GM19324 (cell line): ENCODE results near the gene RFC1.

ENCODE experiments used
- ATAC-seq: cut with Tn5 transposase; IDR thresholded peaks from one replicate; pipeline ENCODE4 v1.9.1; 2021; ENCODE audit warnings: mild to moderate bottlenecking, moderate library complexity; ENCODE audit not compliant: unreplicated experiment, low FRiP score

Gene RFC1

DNA sequence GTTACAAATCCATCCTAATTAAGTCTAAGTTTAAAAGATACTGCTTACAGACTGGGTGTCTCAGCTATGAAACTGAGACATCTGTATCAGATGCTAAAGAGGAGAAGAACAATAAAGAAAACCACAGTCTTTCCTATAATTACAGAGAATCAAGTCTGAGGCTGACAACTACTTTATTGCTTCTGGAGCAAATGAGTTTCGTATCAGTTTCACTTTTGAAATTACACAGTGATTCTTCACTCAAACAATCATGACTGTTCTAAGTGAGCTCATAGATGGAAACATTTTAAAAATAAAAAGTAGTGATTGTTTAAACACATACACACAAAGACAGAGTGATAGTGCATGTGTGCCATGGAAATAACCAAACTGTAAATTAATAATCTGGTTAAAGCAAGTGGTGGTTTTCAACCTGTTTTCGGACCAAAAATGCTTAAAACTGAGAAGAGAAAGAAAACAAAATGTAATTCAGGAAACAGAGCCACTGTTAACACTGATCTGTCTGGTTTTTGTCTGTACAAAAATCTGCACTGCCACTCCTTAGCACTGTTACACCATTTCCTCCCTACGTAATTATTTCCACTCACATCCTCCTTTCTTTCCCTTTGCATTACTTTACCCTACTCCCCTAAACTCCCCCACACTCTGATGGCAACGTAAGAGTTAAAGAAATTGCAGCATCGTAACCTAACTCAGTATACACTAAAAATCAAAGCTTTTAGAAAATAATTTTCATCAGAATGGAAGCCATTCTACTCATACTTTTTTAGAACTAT, 12.5 kb downstream of the RFC1 start:
- peak; percentile 77 for ATAC-seq

DNA sequence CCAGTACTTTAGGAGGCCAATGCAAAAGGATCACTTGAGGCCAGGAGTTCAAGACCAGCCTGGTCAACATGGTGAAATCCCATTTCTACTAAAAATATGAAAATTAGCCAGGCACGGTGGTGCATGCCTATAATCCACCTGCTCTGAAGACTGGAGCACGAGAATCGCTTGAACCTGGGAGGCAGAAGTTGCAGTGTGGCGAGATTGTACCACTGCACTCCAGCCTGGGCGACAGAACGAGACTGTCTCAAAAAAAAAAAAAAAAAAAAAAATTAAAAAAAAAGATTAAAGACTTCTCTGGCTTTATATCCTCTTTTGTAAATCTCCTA, 13.0 kb downstream of the RFC1 start:
- ATAC-seq: peak; percentile 9

- no peak for ATAC-seq
Measured at GRCh38 chr4:39349326-39349725, 16.8 kb downstream of the RFC1 start.

DNA sequence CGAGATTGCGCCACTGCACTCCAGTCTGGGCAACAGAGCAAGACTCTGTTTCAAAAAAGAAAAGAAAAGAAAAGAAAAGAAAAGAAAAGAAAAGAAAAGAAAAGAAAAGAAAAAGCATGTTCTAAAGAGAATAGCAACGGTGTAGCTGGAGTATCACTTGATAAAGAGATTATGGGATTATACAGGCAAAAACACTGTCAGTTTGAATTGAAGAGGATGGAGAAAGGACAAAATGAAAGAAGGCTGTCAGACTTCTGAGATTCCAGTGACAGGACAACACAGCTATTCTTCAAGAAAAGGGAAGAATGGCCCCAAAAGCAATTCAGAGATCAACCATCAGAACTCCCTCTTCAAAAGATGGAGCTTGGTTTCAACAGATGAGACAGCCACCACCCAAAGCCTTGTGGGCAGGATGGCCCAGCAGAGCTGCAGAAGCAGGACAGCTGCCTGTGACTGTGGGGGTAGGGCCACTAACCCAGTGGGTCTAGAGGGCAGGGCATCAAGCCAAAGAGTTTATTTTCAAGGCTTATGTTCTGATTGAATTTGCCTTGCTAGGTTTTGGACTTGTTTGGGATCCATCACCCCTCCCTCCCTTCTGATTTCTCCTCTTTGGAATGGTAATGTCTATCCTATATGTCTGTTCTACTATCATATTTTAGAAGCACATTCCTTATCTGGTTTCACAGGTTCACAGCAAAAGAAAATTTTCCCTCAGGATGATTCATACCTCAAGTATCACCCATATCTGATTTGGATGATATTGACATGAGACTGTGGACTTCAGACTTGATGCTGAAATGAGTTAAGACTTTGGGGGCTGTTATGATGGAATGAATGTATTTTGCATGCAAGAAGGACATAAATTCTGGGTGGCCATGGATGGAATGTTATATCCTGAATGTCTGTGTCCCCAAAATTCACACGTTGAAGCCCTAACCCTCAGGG, 17.5 kb downstream of the RFC1 start:
- no peak for ATAC-seq

DNA sequence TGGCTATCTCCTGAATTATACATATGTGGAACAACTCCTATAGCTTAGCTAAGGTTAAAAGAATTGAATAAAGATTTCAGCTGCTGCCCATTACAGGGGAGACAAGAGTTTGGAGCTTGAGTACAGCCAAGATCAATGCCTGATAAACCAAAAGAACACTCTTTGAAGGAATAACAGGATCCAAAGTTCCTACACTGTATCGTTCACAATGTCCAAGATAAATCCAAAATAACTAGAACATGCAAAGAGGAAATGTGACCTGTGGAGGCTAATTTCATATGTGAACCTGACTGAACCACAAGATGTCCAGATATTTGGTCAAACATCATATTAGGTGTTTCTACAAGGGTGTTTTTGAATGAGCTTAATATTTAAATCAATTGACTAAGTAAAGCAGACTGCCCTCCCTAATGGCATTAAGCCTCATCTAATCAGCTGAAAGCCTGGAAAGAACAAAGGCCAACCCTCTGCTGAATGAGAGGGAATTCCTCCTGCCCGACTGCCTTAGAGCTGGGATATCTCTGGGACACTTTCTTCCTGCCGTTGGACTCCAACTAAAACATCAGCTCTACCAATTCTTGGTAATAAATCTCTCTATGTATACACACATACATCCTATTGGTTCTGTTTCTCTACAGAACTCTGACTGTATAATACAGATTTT, 19.2 kb downstream of the RFC1 start:
- ATAC-seq: no peak

- ATAC-seq: no peak
Measured at GRCh38 chr4:39342731-39343130, 23.4 kb downstream of the RFC1 start.

GRCh38 chr4:39341075-39341725, 25.0 kb downstream of the RFC1 start:
- ATAC-seq: no peak

GRCh38 chr4:39339968-39340367, 26.2 kb downstream of the RFC1 start:
- ATAC-seq: no peak

GRCh38 chr4:39337841-39338240, 28.3 kb downstream of the RFC1 start:
- no peak for ATAC-seq

DNA sequence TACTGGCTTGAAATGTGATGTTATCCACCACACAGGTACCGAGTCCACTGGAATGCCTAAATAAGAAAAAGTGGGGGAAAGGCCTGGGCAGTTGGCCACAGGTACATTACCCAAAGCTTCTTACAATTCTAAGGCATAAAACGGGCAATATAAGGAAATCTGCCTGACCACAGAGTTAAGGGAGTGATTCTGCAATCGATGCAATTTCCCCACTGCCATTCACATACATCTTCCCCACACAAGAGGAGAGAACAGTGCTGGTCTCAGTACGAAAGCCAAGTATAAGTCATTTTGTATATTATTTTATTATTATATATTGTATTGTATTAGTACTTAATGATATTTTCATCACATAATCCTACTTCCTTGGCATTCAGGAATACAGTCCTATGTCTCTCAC, 30.6 kb downstream of the RFC1 start:
- no peak for ATAC-seq

GRCh38 chr4:39331191-39331590, 35.0 kb downstream of the RFC1 start:
- no peak for ATAC-seq

- ATAC-seq: no peak
Measured at GRCh38 chr4:39330353-39330752, 35.8 kb downstream of the RFC1 start.

DNA sequence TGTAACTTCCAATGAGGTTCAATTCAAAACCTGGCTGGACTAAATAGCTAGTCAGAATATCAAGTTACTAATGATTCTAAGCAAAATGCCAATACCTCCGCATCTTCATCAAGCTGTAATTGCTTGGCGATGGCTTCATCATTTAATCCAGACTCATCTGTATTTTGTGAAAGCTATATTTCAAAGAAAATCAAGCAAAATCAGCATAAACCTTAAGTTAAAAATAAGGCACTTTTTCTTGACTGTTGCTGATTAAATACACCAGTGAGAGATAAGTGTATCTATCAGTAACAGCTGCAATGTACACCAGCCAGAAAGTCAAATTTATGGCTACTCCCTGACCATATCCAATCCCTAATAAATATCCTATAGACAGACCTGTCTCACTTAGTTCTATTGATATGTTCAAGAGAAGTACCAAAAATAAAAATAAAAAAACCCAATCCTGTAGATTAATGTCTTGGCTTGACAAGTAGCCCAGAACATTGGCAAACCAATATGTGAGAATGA, 39.6 kb downstream of the RFC1 start:
- no peak for ATAC-seq

DNA sequence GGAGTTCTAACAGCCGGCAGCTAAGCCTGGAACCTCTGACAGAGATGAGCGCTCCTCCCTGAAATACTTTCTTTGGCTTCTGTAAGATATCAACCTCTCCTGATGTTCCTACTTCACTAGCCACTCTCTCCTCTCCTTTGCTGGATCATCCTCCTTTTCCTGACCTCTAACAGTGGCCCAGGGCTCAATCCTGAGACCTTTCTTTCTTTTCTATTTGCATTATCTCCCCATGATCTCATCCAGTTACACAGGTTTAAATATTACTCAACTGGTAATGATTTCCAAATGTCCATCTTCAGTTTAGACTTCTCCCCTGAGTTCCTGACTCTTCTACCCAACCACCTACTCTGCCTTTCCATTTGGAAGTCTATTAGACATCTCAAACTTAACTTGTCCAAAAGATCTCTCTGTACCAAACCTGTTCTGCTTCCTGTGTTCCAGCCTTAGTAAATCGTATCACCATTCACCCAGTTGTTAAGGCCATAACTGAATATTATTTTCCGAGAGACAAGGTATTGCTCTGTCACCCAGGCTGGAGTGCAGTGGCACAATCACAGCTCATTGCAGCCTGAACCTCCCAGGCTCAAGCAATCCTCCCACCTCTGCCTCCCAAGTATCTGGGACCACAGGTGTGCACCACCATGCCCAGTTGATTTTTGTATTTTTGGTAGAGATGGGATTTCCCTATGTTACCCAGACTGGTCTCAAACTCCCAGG, 41.1 kb downstream of the RFC1 start:
- ATAC-seq: no peak

GRCh38 chr4:39324446-39324845, 41.7 kb downstream of the RFC1 start:
- no peak for ATAC-seq

GRCh38 chr4:39323821-39324220, 42.3 kb downstream of the RFC1 start:
- no peak for ATAC-seq

DNA sequence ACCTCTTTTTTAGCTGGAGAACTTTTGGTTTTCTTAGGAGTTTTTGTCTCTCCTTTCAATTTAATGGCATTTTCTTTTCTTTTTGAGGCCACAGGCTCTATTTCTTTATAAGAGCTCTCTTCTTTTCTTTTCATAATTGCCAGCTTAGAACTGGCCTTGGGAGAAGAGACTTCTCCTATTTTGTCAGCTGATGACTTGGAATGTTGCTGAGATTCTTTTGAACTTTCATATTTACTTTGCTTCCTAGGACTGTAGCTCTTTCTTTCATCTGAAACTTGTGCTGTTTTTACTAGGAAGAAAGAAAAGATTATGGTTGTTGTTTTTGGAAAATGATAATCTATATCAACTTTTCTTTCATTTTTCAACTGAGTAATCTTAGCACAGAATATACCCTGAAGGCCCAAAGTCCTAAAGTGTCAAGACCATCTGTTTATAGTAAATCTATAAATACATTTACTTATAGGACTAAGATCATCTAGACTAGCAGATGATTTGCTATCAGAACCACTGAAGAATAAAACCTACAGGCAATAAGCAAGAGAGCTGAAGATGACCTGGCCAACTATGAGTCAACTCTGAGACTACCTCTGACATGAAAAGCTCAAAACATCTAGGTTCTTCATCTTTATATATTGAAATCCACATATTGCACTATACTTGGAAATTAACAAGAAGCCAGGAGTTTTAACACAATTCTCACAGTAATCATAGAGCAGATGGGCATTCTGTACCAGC, 45.6 kb downstream of the RFC1 start:
- ATAC-seq: no peak

DNA sequence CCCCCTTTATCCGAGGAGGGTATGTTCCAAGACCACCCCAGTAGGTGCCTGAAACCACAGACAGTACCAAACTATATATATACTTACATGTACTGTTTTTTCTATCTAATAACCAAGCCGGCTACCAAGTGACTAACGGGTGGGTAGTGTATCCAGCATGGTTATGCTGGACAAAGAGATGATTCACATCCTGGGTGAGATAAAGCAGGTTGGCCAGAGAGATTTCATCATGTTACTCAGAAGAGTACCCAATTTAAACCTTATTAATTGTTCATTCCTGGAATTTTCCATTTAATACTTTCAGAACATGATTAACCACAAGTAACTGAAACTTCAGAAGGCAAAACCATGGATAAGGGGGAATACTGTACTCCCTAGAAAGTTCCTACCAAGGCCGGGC, 46.5 kb downstream of the RFC1 start:
- no peak for ATAC-seq

DNA sequence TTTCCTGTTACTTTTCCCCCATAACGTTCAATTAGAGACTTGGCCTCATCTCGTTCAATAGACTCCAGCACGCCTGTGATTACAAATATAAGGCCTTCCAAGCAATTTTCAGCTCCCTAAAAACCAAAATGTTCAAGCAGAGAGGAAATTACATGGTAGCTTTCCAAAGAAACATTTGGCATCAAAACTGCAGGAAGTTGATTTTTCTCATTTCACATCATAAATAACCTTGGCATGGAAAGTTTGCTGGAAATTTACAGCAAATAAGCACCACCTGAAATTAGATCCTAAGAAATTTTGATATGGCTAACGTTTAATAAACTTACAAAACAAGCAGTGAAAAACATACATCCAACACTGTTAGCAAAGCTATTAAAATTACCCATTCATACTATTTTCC, 53.3 kb downstream of the RFC1 start:
- no peak for ATAC-seq
